GM19193 (cell line): Measurements from ENCODE around the gene CHN2.

Experiments used
- POLR2A ChIP-seq: IDR thresholded peaks from 4 replicates; pipeline ENCODE4 v1.6.1; 2011; ENCODE audit not compliant: insufficient read depth, insufficient read length; ENCODE audit errors: extremely low read depth

CHN2 gene

GRCh38 chr7:29291723-29292618 lies 97.4 kb downstream of the CHN2 start:
- no peak for TF ChIP-seq POLR2A

- TF ChIP-seq POLR2A, result no peak
These were observed 98.5 kb downstream of the CHN2 start for GRCh38 chr7:29292886-29293658.

GRCh38 chr7:29296421-29296820 lies 101.8 kb downstream of the CHN2 start:
- TF ChIP-seq POLR2A, result no peak

GRCh38 chr7:29297194-29297890 lies 102.8 kb downstream of the CHN2 start:
- TF ChIP-seq POLR2A, result no peak

GRCh38 chr7:29299086-29299485 lies 104.5 kb downstream of the CHN2 start:
- no peak for TF ChIP-seq POLR2A

GRCh38 chr7:29300026-29300480 lies 105.5 kb downstream of the CHN2 start:
- no peak for TF ChIP-seq POLR2A

- TF ChIP-seq POLR2A, result no peak
These were observed 106.1 kb downstream of the CHN2 start for GRCh38 chr7:29300649-29301048.

GRCh38 chr7:29302666-29303395 lies 108.3 kb downstream of the CHN2 start:
- no peak for TF ChIP-seq POLR2A

GRCh38 chr7:29304756-29305155 lies 110.2 kb downstream of the CHN2 start:
- TF ChIP-seq POLR2A, result no peak

- no peak for TF ChIP-seq POLR2A
These were observed 111.9 kb downstream of the CHN2 start for GRCh38 chr7:29306319-29306991.

GRCh38 chr7:29308424-29308823 lies 113.8 kb downstream of the CHN2 start:
- TF ChIP-seq POLR2A, result no peak

- no peak for TF ChIP-seq POLR2A
These were observed 114.7 kb downstream of the CHN2 start for GRCh38 chr7:29309041-29309854.

GRCh38 chr7:29310625-29311024 lies 116.0 kb downstream of the CHN2 start:
- TF ChIP-seq POLR2A, result no peak
